NCI-H2227 treated with DMSO at 0.1 percent for 48 hours (cell line): ENCODE data around the gene FHIT.
A peak's percentile ranks its signal among the peaks of the same experiment; 100 is the strongest.

ENCODE experiments used
- DNase-seq: peaks from one replicate; lab custom pipeline; 2025; lab: John Stamatoyannopoulos, UW

FHIT gene

GRCh38 chr3:60216462-60217075 is 1034.7 kb downstream of the FHIT start:
- DNase-seq = no peak

- no peak for DNase-seq
Observed at GRCh38 chr3:60215946-60216345, 1035.3 kb downstream of the FHIT start.

- DNase-seq = no peak
Observed at GRCh38 chr3:60207905-60208304, 1043.3 kb downstream of the FHIT start.

- no peak for DNase-seq
Observed at GRCh38 chr3:60206206-60206605, 1045.0 kb downstream of the FHIT start.

GRCh38 chr3:60202052-60202726 is 1049.1 kb downstream of the FHIT start:
- DNase-seq = no peak

- DNase-seq = no peak
Observed at GRCh38 chr3:60199306-60199705, 1051.9 kb downstream of the FHIT start.

GRCh38 chr3:60198179-60198720 is 1053.0 kb downstream of the FHIT start:
- no peak for DNase-seq

GRCh38 chr3:60192297-60193114 is 1058.7 kb downstream of the FHIT start:
- DNase-seq = no peak

GRCh38 chr3:60190073-60190472 is 1061.2 kb downstream of the FHIT start:
- DNase-seq = no peak

- peak; percentile 81 for DNase-seq
Observed at GRCh38 chr3:60189304-60189703, 1061.9 kb downstream of the FHIT start.

GRCh38 chr3:60188803-60189202 is 1062.4 kb downstream of the FHIT start:
- DNase-seq = peak; percentile 90

GRCh38 chr3:60187343-60187742 is 1063.9 kb downstream of the FHIT start:
- no peak for DNase-seq

- DNase-seq = no peak
Observed at GRCh38 chr3:60186359-60186758, 1064.9 kb downstream of the FHIT start.

GRCh38 chr3:60185161-60185560 is 1066.1 kb downstream of the FHIT start:
- DNase-seq = no peak

GRCh38 chr3:60182697-60183096 is 1068.6 kb downstream of the FHIT start:
- no peak for DNase-seq

GRCh38 chr3:60178931-60179653 is 1072.2 kb downstream of the FHIT start:
- no peak for DNase-seq

GRCh38 chr3:60177726-60178125 is 1073.5 kb downstream of the FHIT start:
- no peak for DNase-seq

- no peak for DNase-seq
Observed at GRCh38 chr3:60176614-60177013, 1074.6 kb downstream of the FHIT start.

GRCh38 chr3:60175680-60176079 is 1075.6 kb downstream of the FHIT start:
- no peak for DNase-seq

- DNase-seq = no peak
Observed at GRCh38 chr3:60169755-60170154, 1081.5 kb downstream of the FHIT start.

- DNase-seq = no peak
Observed at GRCh38 chr3:60167186-60167585, 1084.1 kb downstream of the FHIT start.
